OCI-LY1 (cell line): ENCODE measurements around the gene ZNF462.

Experiments used
- EZH2 ChIP-seq: fragments of 200-600 bp; sonication (generic), shearing (Covaris generic); IDR thresholded peaks from 2 replicates; pipeline ENCODE4 v1.8.0; 2017; ENCODE audit warnings: borderline replicate concordance, mixed run types, mild to moderate bottlenecking, antibody characterized with exemption, low read length, moderate library complexity, mixed read lengths
- TF ChIP-seq, protein P1 (sequence below): fragments of 200-600 bp; sonication (generic), shearing (Covaris generic); IDR thresholded peaks from 2 replicates; pipeline ENCODE4 v1.5.1; 2017; ENCODE audit warnings: mild to moderate bottlenecking, antibody characterized with exemption, low read length, moderate library complexity, mixed read lengths

GRCh38 chr9:107025260-107026035, 162.5 kb downstream of the ZNF462 start:
- TF ChIP-seq, protein P1, sequence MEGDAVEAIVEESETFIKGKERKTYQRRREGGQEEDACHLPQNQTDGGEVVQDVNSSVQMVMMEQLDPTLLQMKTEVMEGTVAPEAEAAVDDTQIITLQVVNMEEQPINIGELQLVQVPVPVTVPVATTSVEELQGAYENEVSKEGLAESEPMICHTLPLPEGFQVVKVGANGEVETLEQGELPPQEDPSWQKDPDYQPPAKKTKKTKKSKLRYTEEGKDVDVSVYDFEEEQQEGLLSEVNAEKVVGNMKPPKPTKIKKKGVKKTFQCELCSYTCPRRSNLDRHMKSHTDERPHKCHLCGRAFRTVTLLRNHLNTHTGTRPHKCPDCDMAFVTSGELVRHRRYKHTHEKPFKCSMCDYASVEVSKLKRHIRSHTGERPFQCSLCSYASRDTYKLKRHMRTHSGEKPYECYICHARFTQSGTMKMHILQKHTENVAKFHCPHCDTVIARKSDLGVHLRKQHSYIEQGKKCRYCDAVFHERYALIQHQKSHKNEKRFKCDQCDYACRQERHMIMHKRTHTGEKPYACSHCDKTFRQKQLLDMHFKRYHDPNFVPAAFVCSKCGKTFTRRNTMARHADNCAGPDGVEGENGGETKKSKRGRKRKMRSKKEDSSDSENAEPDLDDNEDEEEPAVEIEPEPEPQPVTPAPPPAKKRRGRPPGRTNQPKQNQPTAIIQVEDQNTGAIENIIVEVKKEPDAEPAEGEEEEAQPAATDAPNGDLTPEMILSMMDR = no peak
- no peak for TF ChIP-seq EZH2
